Right lobe of liver (tissue), 6 donors: Measurements from ENCODE around the gene SSTR3. TPM values are rescaled to one million over a fixed set of nuclear protein-coding genes. Genes with fewer than 3 reads are reported as not detected.

ENCODE experiments used
- ATAC-seq, 4 donors: fragments of 200-7000 bp; cut with Tn5 transposase; one replicate each; pipeline ENCODE4 v1.9.1; 2020; ENCODE audit warnings: mild to moderate bottlenecking in 4 of 4, moderate library complexity in 4 of 4
- DNase-seq, 3 donors: peaks; one replicate each; pipeline ENCODE4 v3.0.0-alpha.2; 2020
- H3K27ac ChIP-seq, 3 donors: fragments of 200-600 bp; one replicate each; pipeline ENCODE4 v1.8.0; 2022
- H3K27me3 ChIP-seq, 2 donors: fragments of 200-600 bp; one replicate each; pipeline ENCODE4 v1.8.0; 2022
- H3K36me3 ChIP-seq, 4 donors: fragments of 200-600 bp; sonication (generic) in 1 of 4; one replicate each; pipeline versions ENCODE4 v1.5.1 to v1.8.0; 2017 to 2022; ENCODE audit warnings: control low read depth in 1 of 4
- H3K4me1 ChIP-seq, 4 donors: fragments of 200-600 bp; sonication (generic) in 1 of 4; one replicate each; pipeline versions ENCODE4 v1.5.1 to v1.8.0; 2017 to 2022; ENCODE audit warnings: control low read depth in 1 of 4
- H3K4me3 ChIP-seq, 3 donors: fragments of 200-600 bp; one replicate each; pipeline ENCODE4 v1.8.0; 2022
- H3K9me3 ChIP-seq, 4 donors: fragments of 200-600 bp; sonication (generic) in 1 of 4; one replicate each; pipeline versions ENCODE4 v1.5.1 to v1.8.0; 2017 to 2022; ENCODE audit warnings: control low read depth in 1 of 4
- CTCF ChIP-seq, 4 donors: fragments of 200-600 bp in 3 of 4; fragments of 450-650 bp in 1 of 4; IDR thresholded peaks; one replicate each; pipeline versions ENCODE4 v1.5.1 to v1.8.0; 2016 to 2022; ENCODE audit warnings: antibody characterized with exemption in 4 of 4, mild to moderate bottlenecking in 2 of 4
- POLR2A ChIP-seq: fragments of 450-650 bp; IDR thresholded peaks from one replicate; pipeline ENCODE4 v1.6.1; 2017; ENCODE audit warnings: antibody characterized with exemption, mild to moderate bottlenecking
- whole genome bisulfite sequencing: methylation state at CpG from one replicate; pipeline ENCODE4 v1.1.6; 2018; ENCODE audit warnings: low coverage, low lambda C conversion rate; ENCODE audit not compliant: insufficient coverage; ENCODE audit errors: missing lambda C conversion rate; 5-methylcytosine and 5-hydroxymethylcytosine counted together
- intact Hi-C, 2 donors: fragments of 100-400 bp; cut with DNase I; formaldehyde crosslinking; loops; one replicate each; pipeline versions ENCODE4 v1.11.2 to v1.14.1; 2022
- long read RNA-seq: library from polyadenylated mRNA; unstranded; transcript quantifications from one replicate; pipeline ENCODE4 v2.0.0, GENCODE V29; 2019
- total RNA-seq, 6 experiments: library from RNA; depleted of rRNA in 2 of 6; stranded (reverse); fragments of >200 nt in 2 of 6; fragmentation: NEBNext Ultra II Directional in 3 of 6; extraction: Animal tissue kit (Norgen Biotek cat#: 25700) in 3 of 6; gene quantifications; one replicate each; pipeline versions ENCODE4 v1.1.0 to v1.2.4, GENCODE V29; 2016 to 2023
- donor health status: DM: no; HTN: yes; CAD: no.
- donor health status: DM: no; HTN: no; CAD: no.
- donor health status: DM: no; HTN: no; CAD: no.
- donor health status: DM: no; HTN: yes; CAD: no.
- donor health status: DM: no; HTN: yes; CAD: no.

Gene SSTR3
- total RNA-seq, result not detected
- long read RNA-seq, result 0 reads

GRCh38 chr22:37212174-37212906, at the start of gene SSTR3:
SSTR3 (minus strand) TSS chr22:37212477; CDS start chr22:37207803, 4,674 bp downstream.
- DNase-seq (peak in 1 of 3 donors; percentile 20), ATAC-seq (peak; percentile 23 to 38 (median 30))
- Histone ChIP-seq H3K9me3 (no peaks in the 10 kb centered on the region), H3K27ac (no peak within 1 kb of the TSS), H3K4me1 (no peaks in the 10 kb centered on the region), H3K4me3 (no peak within 1 kb of the TSS), H3K27me3 (no peaks in the 10 kb centered on the region), H3K36me3 (no peaks in the 10 kb centered on the region)
- intact Hi-C loops, result no loop called here
- TF ChIP-seq POLR2A (no peak), CTCF (IDR thresholded peaks at IDR 0.05) (no peak)
- 31% methylated on average over 18 of the region's 23 CpGs for WGBS

GRCh38 chr22:37260901-37261336, 48.6 kb upstream of the SSTR3 start:
- DNase-seq, result peak in 2 of 3 donors; percentile 60 to 66
- H3K27ac ChIP-seq, result no peak overlapping the region
- no peak overlapping the region for H3K4me3 ChIP-seq
- ATAC-seq, result peak; percentile 78 to 91 (median 88)
- intact Hi-C loops, result no loop called here
- H3K36me3 ChIP-seq, result no peaks in the 10 kb centered on the region
- H3K27me3 ChIP-seq, result no peaks in the 10 kb centered on the region
- TF ChIP-seq POLR2A (no peak), CTCF (IDR thresholded peaks at IDR 0.05) (peak; percentile 79 to 90 (median 88))
- H3K9me3 ChIP-seq, result no peaks in the 10 kb centered on the region
- H3K4me1 ChIP-seq, result no peaks in the 10 kb centered on the region
- WGBS, result 19% methylated on average over 14 of the region's 14 CpGs

GRCh38 chr22:37260155-37260795, 48.0 kb upstream of the SSTR3 start:
- intact Hi-C loops, result no loop called here
- Histone ChIP-seq H3K4me1 (no peaks in the 10 kb centered on the region), H3K4me3 (no peak overlapping the region), H3K27me3 (no peaks in the 10 kb centered on the region), H3K27ac (no peak overlapping the region), H3K36me3 (no peaks in the 10 kb centered on the region), H3K9me3 (no peaks in the 10 kb centered on the region)
- ATAC-seq, result no peak
- 41% methylated on average over 9 of the region's 15 CpGs for WGBS
- TF ChIP-seq POLR2A (no peak), CTCF (IDR thresholded peaks at IDR 0.05) (no peak)
- peak in 2 of 3 donors; percentile 12 to 19 for DNase-seq

- Histone ChIP-seq H3K27me3 (no peaks in the 10 kb centered on the region), H3K9me3 (no peaks in the 10 kb centered on the region), H3K27ac (no peak overlapping the region), H3K36me3 (no peaks in the 10 kb centered on the region), H3K4me3 (no peak overlapping the region), H3K4me1 (no peaks in the 10 kb centered on the region)
- intact Hi-C loops, result no loop called here
- peak in 2 of 3 donors; percentile 21 to 56 for DNase-seq
- WGBS, result 11% methylated on average over 13 of the region's 23 CpGs
- ATAC-seq, result peak; percentile 6 to 56 (median 45)
- no peak for TF ChIP-seq POLR2A
- TF ChIP-seq CTCF (IDR thresholded peaks at IDR 0.05), result peak in 3 of 4 donors; percentile 25 to 38 (median 36)
Measured at GRCh38 chr22:37259540-37260029, 47.3 kb upstream of the SSTR3 start.
